Measurements from ENCODE around the gene FANCG.

FANCG gene

GRCh38 chr9:35102769-35103659 lies 23.3 kb upstream of the FANCG start, which contains the start of gene STOML2:
Gene STOML2, minus strand, starts transcription at chr9:35103131. Its CDS starts 37 bp downstream, at chr9:35103094.
- DNase-seq, result peak; percentile 92

- no peak for DNase-seq
Measured at GRCh38 chr9:35102465-35102768, 22.7 kb upstream of the FANCG start.

GRCh38 chr9:35097573-35097972 lies 17.8 kb upstream of the FANCG start:
- DNase-seq, result no peak

GRCh38 chr9:35096035-35096849 lies 16.5 kb upstream of the FANCG start, which contains the start of gene PIGO:
Gene PIGO, minus strand, starts transcription at chr9:35096591. Its CDS starts 1,026 bp downstream, at chr9:35095565.
- peak; percentile 83 for DNase-seq

GRCh38 chr9:35091536-35091935 lies 11.8 kb upstream of the FANCG start:
- no peak for DNase-seq

GRCh38 chr9:35089434-35089833 lies 9.7 kb upstream of the FANCG start:
- DNase-seq, result no peak

- no peak for DNase-seq
Measured at GRCh38 chr9:35085078-35085477, 5.3 kb upstream of the FANCG start.

- DNase-seq, result no peak
Measured at GRCh38 chr9:35079041-35079425, 709 bp downstream of the FANCG start.

GRCh38 chr9:35078066-35078465 lies 1.7 kb downstream of the FANCG start:
- DNase-seq, result no peak

GRCh38 chr9:35076848-35077247 lies 2.9 kb downstream of the FANCG start:
- DNase-seq, result no peak

GRCh38 chr9:35075358-35075757 lies 4.4 kb downstream of the FANCG start:
- no peak for DNase-seq

- no peak for DNase-seq
Measured at GRCh38 chr9:35074791-35075190, 5.0 kb downstream of the FANCG start.

GRCh38 chr9:35074141-35074540 lies 5.6 kb downstream of the FANCG start:
- DNase-seq, result no peak

GRCh38 chr9:35073279-35073612 lies 6.5 kb downstream of the FANCG start:
- DNase-seq, result no peak

- DNase-seq, result peak; percentile 98
Measured at GRCh38 chr9:35072461-35073278, 7.1 kb downstream of the FANCG start, which contains the start of gene VCP. Gene VCP, minus strand, starts transcription at chr9:35072625. Its CDS starts 272 bp downstream, at chr9:35072353.

GRCh38 chr9:35071814-35072460 lies 7.8 kb downstream of the FANCG start:
- peak; percentile 66 for DNase-seq

GRCh38 chr9:35070823-35071813 lies 8.6 kb downstream of the FANCG start:
- no peak for DNase-seq

- DNase-seq, result no peak
Measured at GRCh38 chr9:35069020-35069419, 10.7 kb downstream of the FANCG start.

- DNase-seq, result no peak
Measured at GRCh38 chr9:35067056-35067455, 12.7 kb downstream of the FANCG start.

- DNase-seq, result no peak
Measured at GRCh38 chr9:35060548-35061207, 19.1 kb downstream of the FANCG start.

- DNase-seq, result no peak
Measured at GRCh38 chr9:35059438-35059837, 20.3 kb downstream of the FANCG start.

All from 8988T (cell line).